PC-9 (cell line): Measurements from ENCODE around the gene SMIM7.

Experiments used
- EZH2 ChIP-seq: fragments of 200-600 bp; sonication (generic); IDR thresholded peaks from 2 replicates; pipeline ENCODE4 v1.8.0; 2017; ENCODE audit warnings: antibody characterized with exemption, low read depth
- TF ChIP-seq, protein P1 (sequence below): fragments of 200-600 bp; sonication (generic); conservative IDR thresholded peaks from 2 replicates; pipeline ENCODE4 v1.6.1; 2017; ENCODE audit warnings: mixed run types, antibody characterized with exemption, mild to moderate bottlenecking, moderate library complexity

DNA sequence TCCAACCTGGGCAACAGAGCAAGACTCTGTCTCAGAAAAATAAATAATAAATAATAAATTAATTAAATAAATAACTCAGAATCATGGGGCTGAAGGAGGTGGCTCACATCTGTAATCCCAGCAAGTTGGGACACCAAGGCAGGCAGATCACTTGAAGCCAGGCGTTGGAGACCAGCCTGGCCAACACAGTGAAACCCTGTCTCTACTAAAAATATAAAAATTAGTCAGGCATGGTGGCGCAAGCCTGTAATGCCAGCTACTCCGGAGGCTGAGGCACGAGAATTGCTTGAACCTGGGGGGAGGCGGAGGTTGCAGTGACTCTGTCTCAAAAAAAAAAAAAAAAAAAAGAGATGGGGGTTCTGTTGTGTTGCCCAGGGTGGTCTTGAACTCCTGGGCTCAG lies 8.2 kb upstream of the SMIM7 start:
- TF ChIP-seq, protein P1, sequence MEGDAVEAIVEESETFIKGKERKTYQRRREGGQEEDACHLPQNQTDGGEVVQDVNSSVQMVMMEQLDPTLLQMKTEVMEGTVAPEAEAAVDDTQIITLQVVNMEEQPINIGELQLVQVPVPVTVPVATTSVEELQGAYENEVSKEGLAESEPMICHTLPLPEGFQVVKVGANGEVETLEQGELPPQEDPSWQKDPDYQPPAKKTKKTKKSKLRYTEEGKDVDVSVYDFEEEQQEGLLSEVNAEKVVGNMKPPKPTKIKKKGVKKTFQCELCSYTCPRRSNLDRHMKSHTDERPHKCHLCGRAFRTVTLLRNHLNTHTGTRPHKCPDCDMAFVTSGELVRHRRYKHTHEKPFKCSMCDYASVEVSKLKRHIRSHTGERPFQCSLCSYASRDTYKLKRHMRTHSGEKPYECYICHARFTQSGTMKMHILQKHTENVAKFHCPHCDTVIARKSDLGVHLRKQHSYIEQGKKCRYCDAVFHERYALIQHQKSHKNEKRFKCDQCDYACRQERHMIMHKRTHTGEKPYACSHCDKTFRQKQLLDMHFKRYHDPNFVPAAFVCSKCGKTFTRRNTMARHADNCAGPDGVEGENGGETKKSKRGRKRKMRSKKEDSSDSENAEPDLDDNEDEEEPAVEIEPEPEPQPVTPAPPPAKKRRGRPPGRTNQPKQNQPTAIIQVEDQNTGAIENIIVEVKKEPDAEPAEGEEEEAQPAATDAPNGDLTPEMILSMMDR, result no peak
- no peak for TF ChIP-seq EZH2
